GM12875 (cell line): ENCODE measurements around the gene MED27.

Experiments used
- H3K4me3 ChIP-seq: one replicate; pipeline ENCODE4 v1.5.1; 2011; ENCODE audit warnings: low read depth, low read length, control low read depth
- TF ChIP-seq, protein P1 (sequence below): IDR thresholded peaks from 2 replicates; pipeline ENCODE4 v1.5.1; 2011; ENCODE audit warnings: low read depth, mild to moderate bottlenecking, control low read depth, inconsistent platforms, low read length, moderate library complexity, borderline replicate concordance; ENCODE audit not compliant: insufficient read depth

The MED27 gene

DNA sequence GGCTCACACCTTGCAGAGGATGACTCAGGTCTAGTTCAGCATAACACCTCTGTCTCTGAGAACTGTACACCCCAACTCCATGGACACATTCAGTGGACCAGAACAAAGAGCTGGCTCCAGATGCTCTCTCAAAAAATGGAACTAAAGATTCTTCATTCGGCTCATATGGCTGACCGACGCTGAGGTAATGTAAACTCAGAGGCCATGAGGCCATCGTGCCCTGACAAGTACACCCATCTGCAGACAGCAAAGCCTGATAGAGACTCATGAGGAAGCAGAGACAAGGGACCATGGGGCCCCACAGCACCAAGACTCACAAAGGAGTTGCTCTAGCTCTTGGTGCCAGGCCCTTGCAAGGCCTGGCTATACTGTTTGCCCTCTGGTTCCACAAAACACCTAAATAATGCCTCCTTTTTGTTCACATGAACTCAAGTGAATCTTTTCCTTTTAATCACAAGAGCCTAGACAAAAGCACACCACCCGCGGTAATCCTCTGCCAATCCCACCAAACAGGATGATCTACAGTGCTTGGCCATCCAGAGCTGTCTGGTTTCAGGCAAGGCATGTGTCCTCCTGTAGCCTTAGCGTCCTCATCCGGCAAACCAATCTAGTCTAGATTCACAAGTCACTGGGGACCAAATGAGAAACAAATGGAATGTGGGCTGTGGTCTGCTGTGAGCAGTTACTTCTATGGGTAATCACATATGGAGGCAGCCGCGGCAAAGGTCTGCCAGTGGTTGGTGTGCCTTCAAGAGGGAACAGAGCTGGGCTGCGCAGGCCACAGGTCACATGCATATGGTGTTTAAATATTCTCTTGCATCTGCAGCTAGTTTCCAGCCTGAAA lies 22.7 kb downstream of the MED27 start:
- no peak overlapping the region for H3K4me3 ChIP-seq
- TF ChIP-seq, protein P1, sequence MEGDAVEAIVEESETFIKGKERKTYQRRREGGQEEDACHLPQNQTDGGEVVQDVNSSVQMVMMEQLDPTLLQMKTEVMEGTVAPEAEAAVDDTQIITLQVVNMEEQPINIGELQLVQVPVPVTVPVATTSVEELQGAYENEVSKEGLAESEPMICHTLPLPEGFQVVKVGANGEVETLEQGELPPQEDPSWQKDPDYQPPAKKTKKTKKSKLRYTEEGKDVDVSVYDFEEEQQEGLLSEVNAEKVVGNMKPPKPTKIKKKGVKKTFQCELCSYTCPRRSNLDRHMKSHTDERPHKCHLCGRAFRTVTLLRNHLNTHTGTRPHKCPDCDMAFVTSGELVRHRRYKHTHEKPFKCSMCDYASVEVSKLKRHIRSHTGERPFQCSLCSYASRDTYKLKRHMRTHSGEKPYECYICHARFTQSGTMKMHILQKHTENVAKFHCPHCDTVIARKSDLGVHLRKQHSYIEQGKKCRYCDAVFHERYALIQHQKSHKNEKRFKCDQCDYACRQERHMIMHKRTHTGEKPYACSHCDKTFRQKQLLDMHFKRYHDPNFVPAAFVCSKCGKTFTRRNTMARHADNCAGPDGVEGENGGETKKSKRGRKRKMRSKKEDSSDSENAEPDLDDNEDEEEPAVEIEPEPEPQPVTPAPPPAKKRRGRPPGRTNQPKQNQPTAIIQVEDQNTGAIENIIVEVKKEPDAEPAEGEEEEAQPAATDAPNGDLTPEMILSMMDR, result no peak

DNA sequence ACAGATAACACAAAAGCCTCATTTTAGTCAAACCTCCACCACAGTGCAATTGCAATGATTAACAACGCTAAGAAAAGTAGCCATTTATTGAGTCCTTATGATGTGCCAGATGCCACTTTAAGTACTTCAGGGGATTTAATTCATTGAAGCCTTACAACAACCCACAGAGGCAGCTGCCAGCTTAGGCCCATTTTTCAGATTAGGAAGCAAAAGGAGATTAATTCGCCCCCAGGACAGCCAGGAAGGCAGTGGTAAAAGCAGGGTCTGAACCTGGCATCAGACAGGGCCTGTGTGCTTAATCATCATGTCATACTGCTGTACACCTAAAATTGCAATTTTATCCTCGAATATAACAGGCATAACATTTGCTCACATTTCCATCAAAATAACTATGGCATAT lies 23.9 kb downstream of the MED27 start:
- TF ChIP-seq, protein P1, result no peak
- no peak overlapping the region for H3K4me3 ChIP-seq

DNA sequence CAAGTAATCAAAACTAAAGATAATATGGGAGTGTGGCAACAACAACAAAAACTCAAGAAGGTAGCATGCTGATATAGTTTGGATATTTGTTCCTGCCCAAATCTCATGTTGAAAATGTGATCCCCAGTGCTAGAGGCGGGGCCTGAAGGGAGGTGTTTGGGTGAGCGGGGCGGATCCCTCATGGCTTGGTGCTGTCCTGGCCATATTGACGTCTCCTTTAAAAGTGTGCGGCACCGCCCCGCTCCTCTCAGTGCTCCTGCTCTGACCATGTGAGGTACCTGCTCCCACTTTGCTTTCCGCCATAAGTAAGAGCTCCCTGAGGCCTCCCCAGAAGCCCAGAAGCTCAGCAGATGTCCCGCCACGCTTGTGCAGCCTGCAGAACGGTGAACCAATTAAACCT lies 25.6 kb downstream of the MED27 start:
- H3K4me3 ChIP-seq, result no peak overlapping the region

DNA sequence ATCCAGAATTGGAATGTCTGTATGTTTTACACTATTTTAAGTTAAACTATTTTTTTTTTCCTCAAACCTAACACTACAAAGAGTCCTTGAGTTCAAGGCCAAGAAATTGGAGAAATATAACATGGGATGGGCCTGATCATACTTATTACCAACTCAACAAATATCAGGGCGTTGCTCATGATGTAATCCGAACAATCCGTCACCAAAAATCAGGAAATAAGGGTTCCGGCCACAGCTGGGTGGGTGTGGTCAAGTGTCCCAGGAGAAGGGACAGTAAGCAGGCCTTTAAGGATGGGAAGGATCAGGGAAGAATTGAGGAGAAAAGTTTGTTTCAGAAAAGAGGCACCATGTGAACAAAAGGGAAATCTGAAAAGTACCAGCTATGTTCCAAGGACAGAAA lies 29.8 kb downstream of the MED27 start:
- no peak overlapping the region for H3K4me3 ChIP-seq
- TF ChIP-seq, protein P1, result no peak

More for the DNA sequence above, 25.6 kb downstream of the MED27 start:
- TF ChIP-seq, protein P1, result no peak

DNA sequence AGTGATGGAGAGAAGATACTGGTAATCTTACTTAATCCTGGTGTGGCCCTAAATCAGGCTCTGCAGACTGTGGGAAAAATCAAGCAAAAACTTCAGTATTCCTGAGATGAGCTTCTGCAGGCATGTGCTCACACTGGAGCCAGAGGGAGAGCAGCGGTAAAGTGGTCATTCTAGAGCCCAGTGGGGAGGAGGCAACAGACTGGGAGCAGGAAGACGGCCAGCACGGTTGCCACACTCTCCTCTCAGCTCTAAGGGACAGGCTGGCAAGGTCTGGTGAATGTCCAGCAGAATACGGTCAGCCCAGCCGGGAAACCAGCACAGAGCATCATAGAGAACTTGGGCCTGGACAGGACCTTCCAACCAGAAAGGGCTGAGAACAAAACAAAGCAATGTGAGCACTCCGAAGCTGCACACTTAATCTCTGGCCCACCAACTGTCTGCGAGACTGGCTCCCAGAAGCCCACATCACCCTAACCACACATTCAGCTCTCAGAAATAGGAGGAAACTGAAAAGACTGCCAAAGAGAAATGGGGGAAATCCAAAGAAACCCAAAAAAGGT lies 30.3 kb downstream of the MED27 start:
- TF ChIP-seq, protein P1, result no peak

DNA sequence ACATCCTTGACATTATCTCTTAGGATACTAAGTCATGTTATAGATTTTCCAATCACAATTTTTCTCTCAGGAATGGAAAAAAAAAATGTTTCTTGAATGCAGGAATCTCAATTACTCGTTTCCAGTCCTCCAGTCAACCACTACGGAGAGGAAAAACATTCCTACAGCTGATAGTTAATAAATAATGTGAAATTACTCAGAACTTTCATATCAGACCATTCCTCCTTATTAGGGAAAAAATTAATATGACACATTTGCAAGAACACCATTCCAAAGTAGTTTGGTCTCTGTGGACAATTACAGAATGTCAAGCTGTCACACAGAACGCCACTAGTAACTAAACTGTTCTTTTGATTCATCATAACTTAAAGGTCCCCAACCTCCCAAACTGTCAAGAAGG lies 31.5 kb downstream of the MED27 start:
- TF ChIP-seq, protein P1, result no peak
- H3K4me3 ChIP-seq, result no peak overlapping the region

More for the DNA sequence above, 30.3 kb downstream of the MED27 start:
- H3K4me3 ChIP-seq, result no peak overlapping the region

DNA sequence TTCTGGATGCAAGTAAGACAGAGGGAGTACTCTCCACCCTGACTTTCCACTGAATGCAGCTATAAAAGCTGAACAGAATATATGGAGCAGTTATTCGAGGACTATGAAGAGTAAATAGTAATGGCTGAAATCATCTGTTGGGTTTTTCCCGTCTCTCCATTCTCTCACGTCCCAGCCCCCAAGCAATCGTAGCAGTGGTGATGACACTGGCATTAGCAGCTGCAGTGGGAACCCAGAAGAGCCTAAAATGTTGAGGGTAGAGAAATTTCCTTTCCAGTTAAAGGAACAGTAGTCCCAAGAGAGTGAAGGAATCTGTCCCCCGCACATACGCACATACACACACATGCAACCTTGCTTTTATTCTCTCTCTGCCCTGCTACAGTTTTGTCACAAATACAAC lies 33.2 kb downstream of the MED27 start:
- no peak overlapping the region for H3K4me3 ChIP-seq
- TF ChIP-seq, protein P1, result no peak
